ENCODE results near the gene EPGN. TPM values are rescaled to one million over a fixed set of nuclear protein-coding genes. Genes with fewer than 3 reads are reported as not detected.

The EPGN gene
- total and polyA plus RNA-seq, 2 of the 8 experiments (the other 6 are each of a cell fraction or from before 2014, with no cell fraction given) = not detected

- no peak overlapping the region for H3K9ac ChIP-seq (replicated peaks in 1 of 4; ENCODE audit: extremely low read depth in 1 of 4, low read depth in 3 of 4, low read length in 3 of 4)
- H3K4ac ChIP-seq (replicated peaks; ENCODE audit: insufficient read length, low read depth, low read length) = no peak overlapping the region
- no peak overlapping the region for H4K8ac ChIP-seq (ENCODE audit: extremely low read depth, insufficient read depth, low read length)
- H4K20me1 ChIP-seq (replicated peaks in 1 of 2; ENCODE audit: control insufficient read depth in 1 of 2, insufficient read depth in 2 of 2, low read length in 2 of 2) = peaks cover 0 to 2% of the 10 kb centered on the region in 2 experiments
- no peaks in the 10 kb centered on the region for H3K79me2 ChIP-seq (ENCODE audit: control insufficient read depth in 1 of 2, insufficient read depth in 2 of 2, low read length in 2 of 2)
- H2BK15ac ChIP-seq (ENCODE audit: low read length) = no peak overlapping the region
- no peak overlapping the region for H2BK12ac ChIP-seq (ENCODE audit: low read depth, low read length)
- CTCF ChIA-PET (ENCODE audit: partially characterized antibody) = interaction anchor here (1.0 to 1.4 kb wide), 2 partner anchors 11 to 34 kb away, joined by 3 to 5 read pairs; no protein-coding TSS in a partner anchor
- H3K18ac ChIP-seq (ENCODE audit: extremely low read depth, low read length) = no peak overlapping the region
- H3K56ac ChIP-seq (replicated peaks; ENCODE audit: insufficient read length, low read depth, low read length) = no peak overlapping the region
- no peaks in the 10 kb centered on the region for H3K4me1 ChIP-seq (replicated peaks in 1 of 4; ENCODE audit: control insufficient read depth in 3 of 4, insufficient read depth in 4 of 4, low read length in 3 of 4)
- H3K14ac ChIP-seq (ENCODE audit: insufficient read length) = no peak overlapping the region
- H3K36me3 ChIP-seq (ENCODE audit: control insufficient read depth in 2 of 4, insufficient read depth in 4 of 4, low read length in 3 of 4) = no peaks in the 10 kb centered on the region
- H2AK5ac ChIP-seq (ENCODE audit: low read depth, low read length) = no peak overlapping the region
- H3K4me3 ChIP-seq (ENCODE audit: extremely low read depth in 1 of 4, insufficient read depth in 2 of 4, low read depth in 3 of 4, low read length in 4 of 4) = no peak overlapping the region
- no peak overlapping the region for H2BK120ac ChIP-seq (replicated peaks; ENCODE audit: low read depth, low read length)
- no peak overlapping the region for H2BK5ac ChIP-seq (ENCODE audit: low read depth, low read length)
- FAIRE-seq (no peak), DNase-seq (ENCODE audit: low read depth in 1 of 2, low spot score in 2 of 2) (no peak)
- no peak overlapping the region for H3K23ac ChIP-seq (ENCODE audit: insufficient read length)
- peaks cover 0 to 1% (median 0%) of the 10 kb centered on the region in 4 experiments; a peak in 1 of 7 replicates for H3K27me3 ChIP-seq (replicated peaks in 1 of 4; ENCODE audit: control insufficient read depth in 3 of 4, extremely low read depth in 1 of 4, insufficient read depth in 3 of 4, low read length in 3 of 4)
- no peaks in the 10 kb centered on the region for H3K79me1 ChIP-seq (ENCODE audit: low read depth, low read length)
- POLR2A ChIA-PET (ENCODE audit: partially characterized antibody) = no interaction called here
- no peak overlapping the region for H3K4me2 ChIP-seq (ENCODE audit: insufficient read depth in 1 of 2, low read depth in 2 of 2, low read length in 2 of 2)
- H4K91ac ChIP-seq (replicated peaks; ENCODE audit: insufficient read length, low read length) = no peak overlapping the region
- no peak overlapping the region for H2BK20ac ChIP-seq (ENCODE audit: low read length)
- H3K27ac ChIP-seq (ENCODE audit: low read depth, low read length) = no peak overlapping the region
- H4K5ac ChIP-seq (ENCODE audit: insufficient read length, low read depth, low read length) = no peak overlapping the region
- no peaks in the 10 kb centered on the region for H3K9me3 ChIP-seq (ENCODE audit: insufficient read depth in 2 of 2, low read depth in 1 of 2, low read length in 1 of 2)
- no peaks in the 10 kb centered on the region for H3K23me2 ChIP-seq (ENCODE audit: low read depth, low read length)
- no peak overlapping the region for H2AFZ ChIP-seq (ENCODE audit: low read length)
- no peak for TF ChIP-seq CEBPB (IDR thresholded peaks at IDR 0.05; ENCODE audit: low read depth, low read length)
- no peak for TF ChIP-seq EGR1 (IDR thresholded peaks at IDR 0.05; ENCODE audit: borderline replicate concordance, low read depth, low read length)
Measured at GRCh38 chr4:74262522-74262921, 45.7 kb upstream of the EPGN start.

All from H1 (cell line).